Right kidney (tissue), 1 donor: ENCODE data around the gene SREBF2.
A peak's percentile ranks its signal among the peaks of the same experiment; 100 is the strongest.

ENCODE experiments used
- DNase-seq: peaks from one replicate; pipeline ENCODE4 v3.0.0-alpha.2; 2016

SREBF2 gene

DNA sequence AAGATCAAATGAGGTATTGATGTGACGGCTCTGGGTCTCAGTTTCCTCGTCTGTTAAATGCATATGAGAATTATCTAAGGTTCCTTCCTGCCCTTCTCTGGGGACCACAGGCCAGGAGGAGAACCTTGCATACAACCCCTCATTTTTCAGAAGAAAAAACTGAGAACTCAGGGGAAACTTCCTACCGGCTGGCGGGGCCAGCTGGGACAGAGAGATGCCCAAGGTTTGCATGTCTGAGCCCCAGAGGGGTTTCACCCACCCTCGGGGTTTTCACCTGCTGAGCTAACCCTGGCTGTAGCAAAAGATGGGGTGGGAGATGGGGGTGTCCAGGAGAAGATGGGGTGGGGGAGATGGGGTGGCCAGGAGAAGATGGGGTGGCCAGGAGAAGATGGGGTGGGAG is 89.4 kb downstream of the SREBF2 start:
- DNase-seq: no peak

DNA sequence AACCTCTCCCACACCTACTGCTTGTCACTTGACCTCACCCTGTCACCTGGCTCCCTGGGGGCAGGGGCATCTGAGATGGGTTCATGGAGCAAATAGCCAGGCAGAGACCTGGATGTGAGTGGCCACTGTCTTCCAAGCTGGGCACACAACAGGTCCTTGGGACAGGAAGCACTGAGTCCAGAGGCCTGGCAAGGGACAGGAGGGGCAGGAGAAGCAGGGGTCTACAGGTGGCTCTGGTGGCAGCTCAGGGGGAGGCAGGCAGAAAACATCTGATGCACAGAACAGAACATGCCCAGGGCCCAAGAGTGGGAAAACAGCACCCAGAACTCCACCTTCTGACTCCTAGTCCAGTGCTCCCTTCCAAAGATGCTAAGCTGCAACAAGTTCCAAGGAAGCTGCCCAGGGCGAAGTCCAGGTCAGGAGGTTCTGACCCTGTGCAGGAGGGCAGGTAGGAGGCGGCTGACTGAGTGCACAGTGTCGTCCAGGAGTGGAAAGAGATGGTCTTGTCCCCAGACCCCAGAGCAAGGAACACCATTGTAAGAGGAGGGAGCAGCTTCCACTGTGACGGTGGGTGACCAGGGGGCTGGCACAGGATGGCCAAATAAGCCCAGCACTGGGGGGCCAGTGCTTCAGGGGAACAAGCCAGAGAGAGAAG is 90.2 kb downstream of the SREBF2 start:
- DNase-seq: no peak

DNA sequence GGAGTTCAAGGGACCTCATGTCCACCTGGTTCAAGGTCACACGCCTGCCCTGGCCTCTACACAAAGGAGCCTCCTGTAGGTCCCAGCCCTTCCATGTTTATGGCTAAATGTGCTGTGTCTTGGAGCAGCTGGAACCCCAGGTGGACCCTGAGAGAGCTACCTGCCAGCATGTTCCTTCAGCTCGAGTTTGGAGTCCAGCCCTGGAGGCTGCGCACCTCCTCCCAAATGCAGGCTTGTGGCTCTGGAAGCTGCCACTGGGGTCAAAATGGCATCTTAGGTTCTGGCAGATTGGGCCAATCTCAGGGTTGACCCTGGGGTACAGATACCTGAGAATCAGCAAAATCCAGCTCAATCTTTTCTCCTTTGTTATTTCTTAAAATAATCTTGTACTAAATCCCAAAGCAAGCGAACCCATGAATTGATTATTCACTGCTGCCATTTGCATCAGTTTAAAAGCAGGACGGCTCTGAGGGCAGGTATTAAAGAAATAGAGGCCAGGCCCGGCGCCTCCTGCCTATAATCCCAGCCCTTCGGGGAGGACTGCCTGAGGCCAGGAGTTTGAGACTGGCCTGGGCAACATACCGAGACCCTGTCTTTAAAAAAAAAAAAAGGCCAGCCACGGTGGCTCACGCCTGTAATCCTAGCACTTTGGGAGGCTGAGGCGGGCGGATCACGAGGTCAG is 90.8 kb downstream of the SREBF2 start:
- no peak for DNase-seq

DNA sequence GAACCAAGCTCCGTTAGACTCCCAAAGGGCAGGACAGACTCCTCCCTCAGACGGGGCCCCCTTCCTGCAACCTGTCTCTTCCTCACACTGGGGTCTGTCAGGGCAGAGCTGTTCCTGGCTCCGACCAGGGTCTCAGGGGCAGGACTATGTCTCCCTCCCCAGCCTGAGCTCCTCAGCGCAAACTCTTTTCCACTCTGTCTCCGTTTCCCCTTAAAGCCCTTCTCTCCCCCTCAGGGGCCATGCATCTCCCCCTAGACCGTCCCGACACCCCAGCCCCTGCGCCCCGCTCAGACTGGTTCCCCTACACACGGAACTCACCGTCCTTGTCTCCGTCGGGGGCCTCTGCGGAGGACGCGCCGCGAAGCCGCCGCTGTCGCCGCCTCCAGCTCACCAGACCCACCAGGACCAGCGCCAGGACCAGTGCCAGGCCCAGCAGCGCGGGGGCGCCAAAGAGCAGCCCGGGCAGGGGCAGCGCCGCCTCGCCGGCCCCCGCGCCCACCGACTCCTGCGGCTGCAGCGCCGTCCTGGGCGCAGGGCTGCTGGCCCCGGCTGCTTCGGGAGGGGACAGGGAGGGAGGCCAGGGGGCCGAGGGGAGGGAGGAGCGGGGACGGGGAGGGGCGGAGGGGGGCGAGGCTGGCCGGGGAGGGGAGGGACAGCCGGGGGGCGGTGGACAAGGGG is 93.0 kb downstream of the SREBF2 start:
- peak; percentile 56 for DNase-seq

DNA sequence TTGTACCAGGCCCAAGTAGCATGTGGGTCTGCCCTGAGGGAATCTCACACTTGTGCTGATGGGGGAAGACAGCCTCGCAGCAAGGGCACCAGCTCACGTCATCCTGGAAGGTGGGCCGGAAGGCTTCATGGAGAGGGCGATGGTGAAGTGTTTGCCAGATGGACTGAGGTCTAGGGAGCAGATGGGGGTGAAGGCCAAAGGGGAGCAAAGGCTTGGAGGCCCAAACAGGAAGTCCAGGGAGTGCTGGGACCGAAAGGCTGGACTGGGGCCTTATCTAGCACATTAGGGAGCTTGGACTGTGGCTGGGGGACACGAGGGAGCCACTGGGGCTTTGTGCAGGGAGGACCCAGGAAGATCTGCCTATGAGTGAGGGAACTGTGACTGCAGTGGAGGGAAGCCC is 94.9 kb downstream of the SREBF2 start:
- DNase-seq: no peak

DNA sequence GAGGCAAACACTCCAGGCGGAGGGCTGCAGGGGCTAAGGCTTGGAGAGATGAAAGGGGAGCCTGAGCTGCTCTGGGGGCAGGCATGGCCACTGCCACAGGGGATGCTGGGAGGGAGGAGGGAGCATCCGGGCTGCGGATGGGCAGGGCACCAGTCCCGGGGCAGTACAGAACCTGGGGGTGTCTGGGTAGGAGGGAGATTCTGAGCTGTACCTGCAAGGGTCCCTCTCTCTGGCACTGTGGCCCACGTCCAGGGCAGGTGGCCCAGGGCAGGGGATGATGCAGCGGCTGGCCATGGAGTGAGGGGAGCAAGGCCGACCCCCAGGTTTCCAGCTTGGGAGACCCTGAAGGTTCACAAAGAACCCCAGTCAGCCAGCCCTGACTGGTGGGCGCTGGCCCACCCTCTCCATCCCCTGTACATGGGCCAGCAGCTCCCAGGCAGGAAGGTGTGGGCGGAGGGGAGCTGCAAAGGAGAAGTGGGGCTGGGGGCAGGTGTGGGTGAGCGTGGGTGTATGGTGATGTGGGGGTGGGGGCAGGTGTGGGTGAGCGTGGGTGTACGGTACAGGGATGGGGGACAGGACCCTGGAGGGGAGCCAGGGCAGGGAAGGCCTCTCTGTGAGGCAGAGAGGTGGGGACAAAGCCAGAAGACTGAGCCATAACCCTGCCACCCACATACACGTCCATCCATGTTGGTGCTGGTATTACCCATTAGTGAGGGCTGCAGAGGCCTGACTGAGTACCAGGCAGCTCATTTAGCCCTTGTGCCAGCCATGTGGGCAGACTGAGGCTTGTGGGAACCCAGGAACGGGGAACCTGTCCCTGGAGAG is 95.9 kb downstream of the SREBF2 start:
- DNase-seq: no peak

DNA sequence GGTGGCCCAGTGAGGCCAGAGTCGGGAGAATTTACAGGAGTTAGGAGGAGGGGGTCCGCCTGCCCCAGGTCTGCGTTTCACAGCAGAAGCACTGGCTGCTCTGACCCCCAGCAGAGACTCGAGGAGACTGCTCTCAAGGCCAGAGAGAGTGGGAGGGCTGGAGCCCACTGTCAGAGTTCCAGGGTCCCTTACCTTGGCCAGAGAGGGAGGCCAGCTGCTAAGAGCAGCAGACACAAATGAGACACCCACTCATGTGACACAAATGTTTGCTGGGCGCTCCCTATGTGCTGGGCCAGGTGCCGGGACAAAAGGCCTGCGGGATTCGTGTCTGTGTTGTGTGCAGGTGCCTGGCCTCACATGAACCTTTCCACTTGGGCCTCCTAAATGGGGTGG is 96.5 kb downstream of the SREBF2 start:
- no peak for DNase-seq

DNA sequence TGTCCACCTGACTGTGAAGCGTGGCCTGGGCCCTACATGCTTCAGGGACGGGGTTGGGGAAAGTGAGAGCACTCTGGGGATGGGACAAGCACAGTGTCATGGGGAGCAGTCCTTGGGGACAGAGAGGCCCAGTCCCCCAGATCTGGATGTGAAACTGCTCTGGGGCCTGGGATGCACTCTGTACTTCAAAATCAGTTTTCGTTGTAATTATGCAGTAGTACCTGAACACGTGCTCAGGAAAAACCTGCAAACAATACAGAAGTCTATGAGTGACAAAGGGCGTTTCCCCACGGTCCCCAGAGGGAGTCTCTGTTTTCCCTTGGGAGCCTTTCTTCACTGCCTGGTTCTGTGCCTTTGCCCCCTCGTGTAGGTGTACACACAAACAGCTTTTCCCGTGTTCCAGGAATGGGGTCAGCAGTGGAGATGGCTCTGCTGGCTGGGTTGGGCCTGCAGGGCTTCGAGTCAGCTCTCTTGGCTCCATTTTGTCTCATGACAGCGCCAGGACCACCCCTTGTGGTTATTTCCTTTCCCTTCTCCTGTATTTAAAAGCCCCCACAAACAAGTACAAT is 98.9 kb downstream of the SREBF2 start:
- DNase-seq: no peak

DNA sequence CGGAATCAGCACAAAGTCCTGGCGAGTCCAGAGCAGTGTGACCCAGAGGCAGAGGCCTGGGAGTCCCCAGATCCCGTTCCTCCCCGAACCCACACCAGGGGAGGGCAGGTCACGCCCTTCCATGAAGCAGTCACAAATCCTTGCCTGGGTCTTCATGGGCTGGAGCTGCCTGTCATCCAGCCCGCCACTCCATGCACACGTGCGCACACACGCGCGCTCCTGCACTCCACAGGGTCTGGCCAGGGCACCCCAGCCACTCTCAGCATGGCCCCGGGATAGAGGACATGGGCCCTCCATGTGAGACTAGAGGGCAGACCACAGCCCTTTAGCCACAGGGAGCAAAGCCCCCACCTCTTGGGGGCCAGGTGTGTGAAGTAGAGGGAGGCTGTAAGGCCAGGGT is 99.4 kb downstream of the SREBF2 start:
- DNase-seq: no peak

DNA sequence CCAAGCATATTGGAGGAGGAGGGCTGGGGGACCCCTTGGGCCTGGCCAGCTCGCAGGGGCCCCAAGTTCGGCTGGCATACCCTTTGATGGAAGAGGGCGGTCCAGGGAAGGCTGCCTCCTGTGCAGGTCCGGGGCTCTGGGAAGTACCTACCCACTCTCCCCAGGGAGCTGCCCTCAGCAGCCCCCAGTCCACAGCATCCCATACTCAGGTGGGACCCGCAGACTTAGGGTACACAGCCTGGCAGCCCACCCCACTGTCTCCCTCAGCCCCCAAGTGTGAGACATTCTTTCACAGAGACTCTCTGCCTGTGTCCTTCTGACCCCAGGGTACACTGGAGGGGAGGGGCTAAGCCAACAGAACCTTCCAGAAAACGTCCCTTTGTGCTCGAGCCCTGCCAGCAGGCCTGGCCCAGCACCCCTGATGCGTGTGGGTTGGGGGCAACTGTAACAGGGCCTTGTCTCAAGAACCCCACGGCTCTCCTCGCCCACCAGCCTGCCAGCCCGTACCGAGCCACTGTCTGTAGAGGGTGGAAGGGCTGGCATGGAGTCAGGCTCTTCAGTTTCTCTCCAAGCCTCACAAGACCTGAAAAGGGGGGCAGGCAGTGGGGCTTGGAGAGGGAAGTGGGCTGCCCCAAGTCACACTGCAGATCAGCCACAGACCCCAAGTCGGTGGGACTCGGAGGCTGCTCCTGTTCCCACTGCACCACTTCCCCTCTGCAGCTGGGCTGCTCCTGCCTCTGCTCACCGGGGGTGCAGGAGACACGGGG is 100.7 kb downstream of the SREBF2 start:
- DNase-seq: no peak

DNA sequence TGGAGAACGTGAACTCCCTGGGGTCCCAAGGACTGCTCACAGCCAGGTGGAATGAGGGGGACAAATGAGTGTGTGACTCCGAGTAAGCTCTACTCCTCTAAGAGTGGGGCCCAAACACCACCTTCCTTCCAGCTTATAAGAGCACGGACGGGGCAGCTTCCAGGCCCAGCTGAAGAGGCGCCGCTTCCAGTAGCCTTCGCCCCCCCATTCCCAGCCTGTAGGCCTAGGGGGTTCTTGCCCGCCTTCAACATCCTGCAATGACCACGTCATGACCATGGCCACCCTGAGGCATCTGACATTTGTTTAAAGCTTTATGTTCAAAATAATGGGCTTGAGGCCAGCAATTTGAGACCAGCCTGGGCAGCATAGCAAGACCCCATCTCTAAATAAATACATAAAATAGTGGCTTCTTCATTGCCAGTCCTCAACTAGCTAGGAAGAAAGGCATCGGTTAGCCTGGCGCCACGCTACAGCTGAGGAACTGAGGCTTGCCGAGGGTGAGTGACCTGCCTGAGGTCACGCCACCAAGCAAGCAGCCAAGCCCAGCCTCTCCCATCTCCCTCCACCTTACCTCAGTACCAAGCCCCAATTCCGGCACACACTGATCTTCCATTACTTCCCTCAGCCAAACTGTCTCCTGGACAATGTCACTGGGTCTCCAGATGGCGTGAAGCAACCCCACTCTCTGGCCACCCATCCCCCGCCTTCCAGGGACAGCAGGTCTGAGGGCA is 101.5 kb downstream of the SREBF2 start:
- no peak for DNase-seq

DNA sequence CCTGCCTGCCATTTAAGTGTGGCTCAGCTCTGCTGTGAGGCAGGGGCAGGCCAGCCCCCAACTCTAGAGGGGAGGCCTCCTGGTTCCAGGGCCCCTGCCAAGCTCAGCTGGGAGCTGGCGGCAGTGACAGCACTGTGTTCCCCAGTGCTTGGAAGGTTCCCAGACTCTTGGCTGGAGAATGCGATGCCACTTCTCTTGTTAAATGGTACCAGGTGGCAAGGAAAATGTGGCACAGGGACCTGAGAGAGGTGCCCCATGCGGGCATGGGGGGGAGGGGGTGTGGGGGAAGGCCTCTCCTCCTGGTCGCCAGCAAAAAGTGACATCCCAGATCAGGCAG is 102.1 kb downstream of the SREBF2 start:
- DNase-seq: no peak

DNA sequence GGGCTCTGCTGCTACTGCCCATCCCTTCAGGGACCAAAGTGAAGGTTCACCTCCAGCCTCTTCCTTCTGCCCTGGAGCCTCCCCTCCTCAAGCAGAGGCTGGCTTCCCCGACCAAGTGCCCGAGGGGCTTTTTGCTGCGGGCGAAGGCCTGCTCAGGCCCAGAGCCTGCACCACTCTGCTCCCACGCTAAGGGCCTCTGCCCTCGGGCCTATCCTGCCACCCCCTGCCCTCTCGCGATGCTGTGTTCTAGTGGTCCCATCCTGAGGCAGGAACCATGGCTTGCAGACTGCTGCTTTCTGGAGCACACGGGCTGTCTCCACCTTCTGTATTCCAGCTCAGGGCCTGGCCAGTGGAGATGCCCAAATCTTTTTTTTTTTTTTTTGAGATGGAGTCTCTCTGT is 102.6 kb downstream of the SREBF2 start:
- DNase-seq: no peak

DNA sequence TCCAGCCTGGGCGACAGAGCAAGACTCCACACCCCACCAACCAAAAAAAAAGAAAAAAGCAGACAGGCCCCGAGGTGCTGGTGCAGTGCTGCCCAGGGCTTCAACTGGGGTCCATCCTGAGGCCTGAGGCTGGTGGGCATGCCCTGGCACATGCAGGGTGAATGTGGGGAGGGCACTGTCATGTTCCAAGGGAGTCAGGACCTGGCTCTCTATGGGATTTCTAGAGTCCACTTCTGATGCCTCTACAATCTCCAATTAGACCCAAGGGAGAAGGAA is 103.9 kb downstream of the SREBF2 start:
- DNase-seq: no peak

DNA sequence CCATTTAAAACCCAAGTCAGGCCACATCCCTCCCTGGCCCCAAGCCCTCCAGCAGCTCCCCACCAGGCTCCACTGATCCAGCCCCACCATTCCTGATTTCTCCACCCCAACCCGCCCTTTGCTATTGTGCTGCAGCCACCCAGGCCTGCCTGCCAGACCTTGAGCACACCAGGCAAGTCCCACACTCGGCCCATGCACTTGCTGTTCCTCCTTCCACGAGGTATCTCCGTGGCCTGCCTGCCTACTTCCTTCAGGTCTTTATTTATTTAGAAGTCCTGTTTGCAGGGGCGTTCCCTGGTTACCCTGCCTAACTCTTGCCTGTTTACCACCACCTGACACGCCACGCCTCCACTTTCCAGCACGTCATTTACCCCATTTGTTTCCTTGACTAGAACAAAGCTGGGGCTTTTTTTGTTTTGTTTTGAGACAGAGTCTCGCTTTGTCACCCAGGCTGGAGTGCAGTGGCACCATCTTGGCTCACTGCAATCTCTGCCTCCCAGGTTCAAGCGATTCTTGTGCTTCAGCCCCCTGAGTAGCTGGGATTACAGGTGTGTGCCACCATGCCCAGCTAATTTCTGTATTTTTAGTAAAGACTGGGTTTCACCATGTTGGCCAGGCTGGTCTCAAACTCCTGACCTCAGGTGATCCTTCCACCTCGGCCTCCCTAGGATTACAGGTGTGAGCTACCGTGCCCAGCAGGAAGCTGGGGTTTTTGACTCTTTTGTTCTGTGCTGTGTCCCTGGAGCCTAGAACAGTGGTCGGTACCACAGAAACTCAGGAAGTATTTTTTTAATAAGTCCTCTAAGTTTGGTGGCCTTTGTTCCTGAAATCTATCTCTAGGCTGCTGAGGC is 107.3 kb downstream of the SREBF2 start:
- no peak for DNase-seq

DNA sequence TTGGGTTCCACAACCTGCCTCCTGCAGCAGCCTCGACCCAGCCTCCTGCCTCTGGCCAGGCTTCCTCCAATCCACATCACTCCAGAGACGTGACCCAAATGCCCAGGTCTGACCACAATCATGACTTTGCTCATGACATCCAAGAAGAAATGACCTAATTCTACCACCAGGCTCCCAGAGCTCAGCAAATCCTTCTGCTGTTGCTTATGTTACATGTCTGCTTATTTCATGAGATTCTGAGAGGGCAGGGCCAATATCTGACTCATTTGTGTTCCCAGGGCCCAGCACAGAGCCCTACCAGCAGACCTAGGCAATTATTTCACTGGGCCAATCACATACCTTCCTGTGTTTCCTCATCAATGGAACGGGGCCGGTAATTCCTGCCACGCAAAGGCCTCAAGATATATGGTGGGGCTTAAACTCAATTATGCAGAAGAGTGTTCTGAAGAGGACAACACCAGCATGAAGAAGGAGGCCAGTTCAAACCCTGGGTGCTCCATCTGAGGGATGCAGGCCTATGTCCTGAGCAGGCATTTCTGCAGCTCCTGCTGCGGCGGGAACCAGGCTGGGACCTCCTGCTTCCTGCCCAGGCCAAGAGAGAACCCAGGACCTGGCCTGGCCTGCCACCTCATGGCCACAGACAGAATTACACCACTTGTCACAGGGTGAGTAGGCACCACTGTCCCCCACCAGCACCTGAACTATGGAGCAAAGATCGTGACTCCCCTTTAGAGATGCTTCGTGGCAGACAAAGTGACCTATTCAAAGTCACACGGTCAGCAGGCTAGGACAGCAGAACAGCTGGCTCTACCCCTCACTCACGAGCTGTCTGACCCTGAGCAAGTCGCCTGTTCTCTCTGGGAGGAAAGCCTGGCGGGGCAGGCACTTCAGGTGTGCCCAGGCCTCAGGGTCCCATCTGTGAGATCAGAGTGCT is 108.2 kb downstream of the SREBF2 start:
- DNase-seq: peak; percentile 67

DNA sequence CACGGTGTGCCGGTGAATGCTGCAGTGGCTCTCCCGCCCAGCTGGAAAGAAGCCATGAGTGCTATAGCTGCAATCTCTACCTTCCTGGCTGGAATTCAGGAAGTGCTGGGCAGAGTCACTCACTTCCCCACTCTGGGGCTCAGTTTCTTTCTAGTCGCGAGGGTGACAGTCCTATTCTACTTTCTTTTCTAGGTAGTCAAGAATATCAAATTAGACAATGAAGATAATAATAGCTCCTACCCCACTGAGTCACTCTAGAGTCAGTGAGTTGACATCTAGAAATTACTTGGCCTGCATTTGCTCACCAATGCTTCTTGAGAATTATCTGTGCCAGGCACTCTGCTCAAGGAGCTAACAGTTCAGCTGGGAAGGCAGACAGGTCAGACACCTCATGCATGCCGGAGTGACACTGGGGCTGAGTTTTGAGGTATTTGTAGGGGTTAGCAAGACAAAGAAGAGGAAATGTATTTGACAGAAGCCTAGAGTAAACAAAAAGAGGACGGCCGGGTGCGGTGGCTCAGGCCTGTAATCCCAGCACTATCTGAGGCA is 110.8 kb downstream of the SREBF2 start:
- DNase-seq: no peak

DNA sequence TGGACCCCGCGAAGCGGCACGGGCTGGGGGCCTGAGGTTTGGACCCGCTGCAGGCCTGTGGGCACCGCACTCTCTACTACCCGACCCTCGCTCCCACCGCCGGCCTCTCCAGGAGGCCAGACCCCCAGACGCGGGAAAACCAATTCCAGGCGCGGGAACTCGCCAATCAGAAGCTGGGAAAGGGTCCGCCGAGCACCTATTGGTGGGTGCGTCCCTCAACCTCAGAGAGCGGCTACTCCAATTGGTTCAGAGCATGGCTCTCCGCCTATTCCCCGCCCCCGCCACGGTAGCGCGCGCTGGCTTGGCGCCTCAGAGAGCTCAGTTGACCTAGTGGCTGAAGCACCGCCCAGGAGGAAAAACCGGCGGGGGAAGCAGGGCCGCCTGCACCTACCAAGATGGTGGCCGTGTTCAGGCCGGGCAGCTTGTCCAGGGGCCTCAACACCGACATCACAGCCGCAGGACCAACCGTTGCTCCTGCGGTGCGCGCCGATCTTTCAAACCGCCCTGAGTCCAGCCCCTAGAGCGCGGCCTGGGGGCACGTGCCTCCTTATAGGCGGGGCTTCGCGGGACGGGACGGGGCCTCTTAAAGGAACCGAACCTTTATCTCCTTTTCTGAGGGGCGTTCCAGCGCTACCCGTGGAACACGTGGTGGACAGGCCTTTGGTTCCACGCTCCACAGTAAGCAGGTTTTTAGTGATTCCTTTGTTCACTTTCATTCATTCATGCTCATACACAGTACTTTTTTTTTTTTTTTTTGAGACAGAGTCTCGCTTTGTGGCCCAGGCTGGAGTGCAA is 113.9 kb downstream of the SREBF2 start, which contains the start of gene CENPM:
Gene CENPM, minus strand, starts transcription at position 524 of the 795 bp plus-strand sequence. Its CDS starts 76 bp downstream, at position 448.
- peak; percentile 99 for DNase-seq
